Tibial nerve (tissue), 4 donors: ENCODE measurements around the gene SYDE1. TPM values are rescaled to one million over a fixed set of nuclear protein-coding genes. Genes with fewer than 3 reads are reported as not detected.
"Not testable (repeated sequence)": the region's sequence is repeated elsewhere in the genome, so short reads cannot be mapped to it uniquely, and the experiment has no call there.

Experiments used
- DNase-seq, 2 donors: peaks; one replicate each; pipeline ENCODE4 v3.0.0-alpha.2; 2019; ENCODE audit warnings: low spot score in 2 of 2
- H3K27ac ChIP-seq, 4 donors: fragments of 200-600 bp; sonication (generic) in 3 of 4; one replicate each; pipeline ENCODE4 v1.5.1; 2017 to 2019; ENCODE audit warnings: mild to moderate bottlenecking in 1 of 4
- H3K27me3 ChIP-seq, 2 donors: fragments of 200-600 bp; sonication (generic) in 1 of 2; one replicate each; pipeline versions ENCODE4 v1.5.1 to v1.6.0; 2017 to 2019
- H3K36me3 ChIP-seq, 3 donors: fragments of 200-600 bp; sonication (generic); one replicate each; pipeline ENCODE4 v1.5.1; 2018 to 2019
- H3K4me1 ChIP-seq, 4 donors: fragments of 200-600 bp; sonication (generic) in 3 of 4; one replicate each; pipeline ENCODE4 v1.5.1; 2017 to 2019
- H3K4me3 ChIP-seq, 4 donors: fragments of 200-600 bp; sonication (generic) in 3 of 4; one replicate each; pipeline ENCODE4 v1.5.1; 2017 to 2019; ENCODE audit warnings: mild to moderate bottlenecking in 1 of 4, moderate library complexity in 1 of 4
- H3K9me3 ChIP-seq, 4 donors: fragments of 200-600 bp; sonication (generic) in 3 of 4; one replicate each; pipeline ENCODE4 v1.5.1; 2017 to 2019
- EP300 ChIP-seq, 2 donors: sonication (generic); formaldehyde crosslinking; IDR thresholded peaks; one replicate each; pipeline ENCODE4 v1.6.1; 2017; ENCODE audit warnings: antibody characterized with exemption in 2 of 2, mild to moderate bottlenecking in 1 of 2
- POLR2A ChIP-seq, 2 donors: fragments of 450-650 bp; IDR thresholded peaks; one replicate each; pipeline ENCODE4 v1.6.1; 2017; ENCODE audit warnings: antibody characterized with exemption in 2 of 2, mild to moderate bottlenecking in 2 of 2, moderate library complexity in 2 of 2
- WGBS, 2 donors: methylation state at CpG; one replicate each; pipeline ENCODE4 v1.1.5; 2018; 5-methylcytosine and 5-hydroxymethylcytosine counted together
- total RNA-seq, 4 donors: library from RNA; depleted of rRNA; stranded (reverse); fragments of >200 nt; gene quantifications; one replicate each; pipeline ENCODE4 v1.1.0, GENCODE V29; 2016
- TF ChIP-seq, protein P1 (sequence below), 5 experiments: fragments of 200-600 bp in 3 of 5; fragments of 450-650 bp in 2 of 5; sonication (generic) in 3 of 5; IDR thresholded peaks; one replicate each; pipeline ENCODE4 v1.5.1; 2016 to 2019; ENCODE audit warnings: antibody characterized with exemption in 5 of 5, mild to moderate bottlenecking in 3 of 5, moderate library complexity in 2 of 5

Gene SYDE1
- total RNA-seq, 4 donors from 2014 or later = 31.9 to 58.6 (median 49.4) TPM

DNA sequence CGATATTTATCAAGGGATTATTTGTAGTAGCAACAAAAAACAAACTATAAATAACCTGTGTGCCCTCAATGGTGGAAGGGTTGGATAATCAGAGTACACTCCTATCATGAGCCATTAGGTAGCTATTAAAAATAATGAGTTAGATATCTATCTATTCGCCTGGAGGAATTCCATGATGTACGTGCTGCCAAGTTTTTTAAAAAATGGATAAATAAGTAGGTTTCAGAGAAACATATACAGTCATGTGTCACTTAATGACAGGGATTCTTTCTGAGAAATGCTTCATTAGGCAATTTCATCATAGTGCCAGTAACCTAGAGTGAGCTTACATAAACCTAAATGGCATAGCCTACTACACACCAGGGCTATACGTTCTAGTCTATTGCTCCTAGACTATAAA lies 31.4 kb upstream of the SYDE1 start:
- Histone ChIP-seq H3K4me3 (no peak overlapping the region), H3K36me3 (no peaks in the 10 kb centered on the region), H3K27ac (no peak overlapping the region), H3K4me1 (no peaks in the 10 kb centered on the region), H3K27me3 (peaks cover 0 to 4% of the 10 kb centered on the region in 2 donors), H3K9me3 (no peaks in the 10 kb centered on the region)
- DNase-seq = no peak
- TF ChIP-seq, protein P1, sequence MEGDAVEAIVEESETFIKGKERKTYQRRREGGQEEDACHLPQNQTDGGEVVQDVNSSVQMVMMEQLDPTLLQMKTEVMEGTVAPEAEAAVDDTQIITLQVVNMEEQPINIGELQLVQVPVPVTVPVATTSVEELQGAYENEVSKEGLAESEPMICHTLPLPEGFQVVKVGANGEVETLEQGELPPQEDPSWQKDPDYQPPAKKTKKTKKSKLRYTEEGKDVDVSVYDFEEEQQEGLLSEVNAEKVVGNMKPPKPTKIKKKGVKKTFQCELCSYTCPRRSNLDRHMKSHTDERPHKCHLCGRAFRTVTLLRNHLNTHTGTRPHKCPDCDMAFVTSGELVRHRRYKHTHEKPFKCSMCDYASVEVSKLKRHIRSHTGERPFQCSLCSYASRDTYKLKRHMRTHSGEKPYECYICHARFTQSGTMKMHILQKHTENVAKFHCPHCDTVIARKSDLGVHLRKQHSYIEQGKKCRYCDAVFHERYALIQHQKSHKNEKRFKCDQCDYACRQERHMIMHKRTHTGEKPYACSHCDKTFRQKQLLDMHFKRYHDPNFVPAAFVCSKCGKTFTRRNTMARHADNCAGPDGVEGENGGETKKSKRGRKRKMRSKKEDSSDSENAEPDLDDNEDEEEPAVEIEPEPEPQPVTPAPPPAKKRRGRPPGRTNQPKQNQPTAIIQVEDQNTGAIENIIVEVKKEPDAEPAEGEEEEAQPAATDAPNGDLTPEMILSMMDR (IDR thresholded peaks at IDR 0.05) = no peak
- no peak for TF ChIP-seq POLR2A (IDR thresholded peaks at IDR 0.05)
- no peak for TF ChIP-seq EP300 (IDR thresholded peaks at IDR 0.05)
- WGBS, 2 donors = 78 to 81% methylated on average over 4 of the region's 4 CpGs

DNA sequence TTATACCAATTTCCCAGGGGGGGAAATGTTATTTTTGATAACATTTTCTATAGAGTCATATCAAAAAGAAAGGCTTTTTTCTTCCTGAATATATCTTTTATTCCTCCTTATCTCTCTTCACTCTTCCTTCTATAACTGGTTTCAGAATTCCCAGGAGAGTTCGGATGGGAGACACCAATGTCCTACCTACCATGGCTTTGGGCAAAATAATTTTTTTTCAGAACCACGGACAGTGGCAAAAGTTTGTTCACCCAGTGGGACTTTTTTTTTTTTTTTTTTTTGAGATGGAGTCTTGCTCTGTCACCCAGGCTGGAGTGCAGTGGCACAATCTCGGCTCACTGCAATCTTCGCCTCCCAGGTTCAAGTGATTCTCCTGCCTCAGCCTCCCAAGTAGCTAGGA lies 27.2 kb upstream of the SYDE1 start:
- H3K27ac ChIP-seq, H3K4me3 ChIP-seq, DNase-seq, H3K9me3 ChIP-seq, H3K36me3 ChIP-seq, H3K4me1 ChIP-seq: not testable (repeated sequence)
- 49 to 57% methylated on average over 4 of the region's 4 CpGs for WGBS, 2 donors
- peaks cover 0 to 26% of the 10 kb centered on the region in 2 donors for H3K27me3 ChIP-seq

DNA sequence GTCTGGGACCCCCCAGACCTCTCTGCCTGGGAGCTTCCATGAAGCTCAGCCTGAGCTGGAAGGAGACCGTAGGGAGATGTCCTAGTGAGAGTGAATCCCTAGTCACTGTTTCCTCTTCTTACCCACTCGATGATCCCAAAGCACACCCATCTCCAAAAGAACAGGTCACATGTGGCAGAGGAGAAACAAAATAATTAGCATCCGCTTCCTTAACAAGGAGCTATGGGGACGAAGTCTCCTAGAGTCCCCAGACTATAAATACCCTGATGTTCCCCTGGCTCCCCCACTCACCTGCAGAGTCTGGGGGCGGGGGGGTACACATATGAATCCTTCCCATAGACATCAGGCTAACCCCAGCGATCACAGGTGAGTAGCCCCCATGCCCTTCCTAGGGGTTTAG lies 25.3 kb upstream of the SYDE1 start, which contains the start of gene OR1I1:
TSS of gene OR1I1 (plus strand) at position 301 of the 400 bp plus-strand sequence. CDS start 4,855 bp downstream, outside the sequence.
- H3K27me3 ChIP-seq = peaks cover 0 to 37% of the 10 kb centered on the region in 2 donors

DNA sequence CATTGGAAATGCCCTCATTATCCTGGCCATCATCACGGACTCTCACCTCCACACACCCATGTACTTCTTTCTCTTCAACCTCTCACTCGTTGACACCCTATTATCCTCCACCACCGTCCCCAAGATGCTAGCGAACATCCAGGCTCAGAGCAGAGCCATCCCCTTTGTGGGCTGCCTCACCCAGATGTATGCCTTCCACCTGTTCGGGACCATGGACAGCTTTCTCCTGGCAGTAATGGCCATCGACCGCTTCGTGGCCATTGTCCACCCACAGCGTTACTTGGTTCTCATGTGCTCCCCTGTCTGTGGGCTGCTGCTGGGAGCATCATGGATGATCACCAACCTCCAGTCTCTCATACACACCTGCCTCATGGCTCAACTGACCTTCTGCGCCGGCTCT lies 20.0 kb upstream of the SYDE1 start:
- H3K27ac ChIP-seq = no peak overlapping the region
- 78 to 87% methylated on average over 11 of the region's 11 CpGs for WGBS, 2 donors
- no peaks in the 10 kb centered on the region for H3K9me3 ChIP-seq
- no peaks in the 10 kb centered on the region for H3K36me3 ChIP-seq
- no peak overlapping the region for H3K4me3 ChIP-seq
- H3K27me3 ChIP-seq = peaks cover 0 to 32% of the 10 kb centered on the region in 2 donors
- H3K4me1 ChIP-seq = peaks cover 0 to 1% (median 0%) of the 10 kb centered on the region in 4 donors
- DNase-seq = no peak
- TF ChIP-seq EP300 (IDR thresholded peaks at IDR 0.05) = no peak
- TF ChIP-seq POLR2A (IDR thresholded peaks at IDR 0.05) = no peak
- TF ChIP-seq, protein P1 (IDR thresholded peaks at IDR 0.05) = no peak

More for the DNA sequence above, 25.3 kb upstream of the SYDE1 start, which contains the start of gene OR1I1:
- Histone ChIP-seq H3K4me1 (no peaks in the 10 kb centered on the region), H3K9me3 (no peaks in the 10 kb centered on the region), H3K36me3 (no peaks in the 10 kb centered on the region), H3K4me3 (no peak within 1 kb of the TSS), H3K27ac (no peak within 1 kb of the TSS)
- DNase-seq = no peak
- TF ChIP-seq EP300 (IDR thresholded peaks at IDR 0.05) (no peak), POLR2A (IDR thresholded peaks at IDR 0.05) (no peak)
- TF ChIP-seq, protein P1 (IDR thresholded peaks at IDR 0.05) = no peak
- WGBS, 2 donors = 73 to 85% methylated on average over 5 to 6 of the region's 6 CpGs

DNA sequence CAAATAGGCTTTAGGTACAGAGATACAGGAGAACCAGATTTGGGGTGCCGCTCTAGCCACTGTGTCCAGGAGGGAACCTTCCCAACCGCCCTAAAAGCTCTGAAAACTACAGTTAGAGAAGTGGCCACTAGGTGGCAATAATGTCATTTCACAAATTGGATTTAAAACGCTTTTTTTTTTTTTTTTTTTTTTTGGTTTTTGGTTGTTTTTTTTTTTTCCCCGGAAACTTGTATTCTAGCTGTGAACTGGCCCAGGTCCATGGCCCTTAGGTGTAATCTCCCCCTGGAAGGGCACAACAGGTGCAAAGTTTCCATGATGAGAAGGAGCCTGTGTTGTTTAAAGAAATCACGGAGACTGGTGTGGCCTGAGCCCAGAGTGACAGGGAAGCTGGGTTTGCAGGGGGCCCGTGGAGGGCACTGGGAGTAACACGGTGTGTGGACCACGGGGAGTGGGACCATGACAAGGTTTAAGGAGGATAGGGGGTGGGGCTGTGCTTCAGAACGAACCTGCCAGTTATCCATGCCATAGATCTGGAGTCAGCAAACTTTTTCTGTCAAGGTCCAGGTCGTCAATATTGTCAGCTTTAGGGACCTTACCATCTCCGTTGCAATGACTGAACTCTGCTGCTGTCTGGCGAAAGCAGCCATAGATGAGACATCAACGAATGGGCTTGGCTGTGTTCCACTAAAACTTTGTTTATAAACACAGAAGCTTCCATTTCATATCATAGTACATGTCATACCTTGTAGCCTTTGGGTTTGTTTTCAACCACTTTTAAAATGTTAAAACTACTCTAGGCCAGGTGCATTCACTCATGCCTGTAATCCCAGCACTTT lies 15.1 kb upstream of the SYDE1 start:
- TF ChIP-seq, protein P1 (IDR thresholded peaks at IDR 0.05) = peak in 4 of 5 experiments; percentile 53 to 74 (median 62)
- no peak for TF ChIP-seq POLR2A (IDR thresholded peaks at IDR 0.05)
- Histone ChIP-seq H3K27me3 (peaks cover 0 to 8% of the 10 kb centered on the region in 2 donors), H3K27ac (no peak overlapping the region), H3K4me3 (no peak overlapping the region), H3K9me3 (no peaks in the 10 kb centered on the region), H3K4me1 (peaks cover 0 to 3% (median 0%) of the 10 kb centered on the region in 4 donors), H3K36me3 (no peaks in the 10 kb centered on the region)
- 19% methylated on average over 13 of the region's 13 CpGs for WGBS, 2 donors
- DNase-seq = peak in 1 of 2 donors; percentile 85
